Fibroblast of skin of right quadriceps (primary cell): Measurements from ENCODE around the gene TNF.
"Not testable (repeated sequence)": the region's sequence is repeated elsewhere in the genome, so short reads cannot be mapped to it uniquely, and the experiment has no call there.

Experiments used
- DNase-seq: peaks from one replicate; pipeline ENCODE4 v3.0.0-alpha.2; 2013

The TNF gene

DNA sequence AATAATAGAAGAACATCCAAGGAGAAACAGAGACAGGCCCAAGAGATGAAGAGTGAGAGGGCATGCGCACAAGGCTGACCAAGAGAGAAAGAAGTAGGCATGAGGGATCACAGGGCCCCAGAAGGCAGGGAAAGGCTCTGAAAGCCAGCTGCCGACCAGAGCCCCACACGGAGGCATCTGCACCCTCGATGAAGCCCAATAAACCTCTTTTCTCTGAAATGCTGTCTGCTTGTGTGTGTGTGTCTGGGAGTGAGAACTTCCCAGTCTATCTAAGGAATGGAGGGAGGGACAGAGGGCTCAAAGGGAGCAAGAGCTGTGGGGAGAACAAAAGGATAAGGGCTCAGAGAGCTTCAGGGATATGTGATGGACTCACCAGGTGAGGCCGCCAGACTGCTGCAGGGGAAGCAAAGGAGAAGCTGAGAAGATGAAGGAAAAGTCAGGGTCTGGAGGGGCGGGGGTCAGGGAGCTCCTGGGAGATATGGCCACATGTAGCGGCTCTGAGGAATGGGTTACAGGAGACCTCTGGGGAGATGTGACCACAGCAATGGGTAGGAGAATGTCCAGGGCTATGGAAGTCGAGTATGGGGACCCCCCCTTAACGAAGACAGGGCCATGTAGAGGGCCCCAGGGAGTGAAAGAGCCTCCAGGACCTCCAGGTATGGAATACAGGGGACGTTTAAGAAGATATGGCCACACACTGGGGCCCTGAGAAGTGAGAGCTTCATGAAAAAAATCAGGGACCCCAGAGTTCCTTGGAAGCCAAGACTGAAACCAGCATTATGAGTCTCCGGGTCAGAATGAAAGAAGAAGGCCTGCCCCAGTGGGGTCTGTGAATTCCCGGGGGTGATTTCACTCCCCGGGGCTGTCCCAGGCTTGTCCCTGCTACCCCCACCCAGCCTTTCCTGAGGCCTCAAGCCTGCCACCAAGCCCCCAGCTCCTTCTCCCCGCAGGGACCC lies 981 bp upstream of the TNF start:
- DNase-seq, result no peak

GRCh38 chr6:31575952-31576685 lies 754 bp downstream of the TNF start:
- DNase-seq, result no peak

DNA sequence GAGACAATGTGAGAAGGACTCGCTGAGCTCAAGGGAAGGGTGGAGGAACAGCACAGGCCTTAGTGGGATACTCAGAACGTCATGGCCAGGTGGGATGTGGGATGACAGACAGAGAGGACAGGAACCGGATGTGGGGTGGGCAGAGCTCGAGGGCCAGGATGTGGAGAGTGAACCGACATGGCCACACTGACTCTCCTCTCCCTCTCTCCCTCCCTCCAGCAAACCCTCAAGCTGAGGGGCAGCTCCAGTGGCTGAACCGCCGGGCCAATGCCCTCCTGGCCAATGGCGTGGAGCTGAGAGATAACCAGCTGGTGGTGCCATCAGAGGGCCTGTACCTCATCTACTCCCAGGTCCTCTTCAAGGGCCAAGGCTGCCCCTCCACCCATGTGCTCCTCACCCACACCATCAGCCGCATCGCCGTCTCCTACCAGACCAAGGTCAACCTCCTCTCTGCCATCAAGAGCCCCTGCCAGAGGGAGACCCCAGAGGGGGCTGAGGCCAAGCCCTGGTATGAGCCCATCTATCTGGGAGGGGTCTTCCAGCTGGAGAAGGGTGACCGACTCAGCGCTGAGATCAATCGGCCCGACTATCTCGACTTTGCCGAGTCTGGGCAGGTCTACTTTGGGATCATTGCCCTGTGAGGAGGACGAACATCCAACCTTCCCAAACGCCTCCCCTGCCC lies 1.7 kb downstream of the TNF start:
- no peak for DNase-seq

GRCh38 chr6:31577579-31577966 lies 2.2 kb downstream of the TNF start:
- DNase-seq, result no peak

DNA sequence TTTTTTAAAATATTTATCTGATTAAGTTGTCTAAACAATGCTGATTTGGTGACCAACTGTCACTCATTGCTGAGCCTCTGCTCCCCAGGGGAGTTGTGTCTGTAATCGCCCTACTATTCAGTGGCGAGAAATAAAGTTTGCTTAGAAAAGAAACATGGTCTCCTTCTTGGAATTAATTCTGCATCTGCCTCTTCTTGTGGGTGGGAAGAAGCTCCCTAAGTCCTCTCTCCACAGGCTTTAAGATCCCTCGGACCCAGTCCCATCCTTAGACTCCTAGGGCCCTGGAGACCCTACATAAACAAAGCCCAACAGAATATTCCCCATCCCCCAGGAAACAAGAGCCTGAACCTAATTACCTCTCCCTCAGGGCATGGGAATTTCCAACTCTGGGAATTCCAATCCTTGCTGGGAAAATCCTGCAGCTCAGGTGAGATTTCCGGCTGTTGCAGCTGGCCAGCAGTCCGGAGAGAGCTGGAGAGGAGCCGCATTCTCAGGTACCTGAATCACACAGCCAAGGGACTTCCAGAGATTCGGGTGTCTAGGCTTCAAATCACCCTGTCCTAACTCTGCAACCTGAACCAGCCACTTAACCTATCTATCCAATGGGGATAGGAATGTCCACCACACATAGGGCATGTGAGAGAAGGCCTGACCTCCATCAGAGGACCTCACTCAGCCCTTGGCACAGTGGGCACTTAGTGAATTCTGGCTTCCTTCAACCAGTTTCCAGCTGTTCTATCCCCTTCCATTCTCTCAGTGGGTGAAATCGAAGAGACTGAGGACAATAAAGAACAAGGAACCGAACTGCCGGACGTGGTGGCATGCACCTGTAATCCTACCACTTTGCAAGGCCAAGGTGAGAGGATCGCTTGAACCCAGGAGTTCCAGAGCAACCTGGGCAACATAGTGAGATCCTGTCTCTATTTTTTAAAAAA lies 3.1 kb downstream of the TNF start:
- DNase-seq, result no peak

DNA sequence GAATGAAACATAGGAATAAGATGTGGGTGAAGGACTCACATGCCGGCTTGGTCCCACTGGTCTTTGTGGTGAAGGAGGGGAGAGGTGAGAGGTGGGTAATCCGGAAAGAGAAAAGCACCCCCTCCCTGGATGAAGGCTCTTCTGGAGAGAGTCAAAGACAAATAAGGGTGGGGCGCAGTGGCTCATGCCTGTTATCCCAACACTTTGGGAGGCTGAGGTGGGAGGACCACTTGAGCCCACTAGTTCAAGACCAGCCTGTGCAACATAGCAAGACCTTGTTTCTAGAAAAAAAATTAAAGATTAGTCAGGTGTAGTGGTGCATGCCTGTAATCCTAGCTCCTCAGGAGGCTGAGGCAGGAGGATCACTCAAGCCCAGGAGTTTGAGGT lies 3.7 kb downstream of the TNF start:
- DNase-seq, result no peak

DNA sequence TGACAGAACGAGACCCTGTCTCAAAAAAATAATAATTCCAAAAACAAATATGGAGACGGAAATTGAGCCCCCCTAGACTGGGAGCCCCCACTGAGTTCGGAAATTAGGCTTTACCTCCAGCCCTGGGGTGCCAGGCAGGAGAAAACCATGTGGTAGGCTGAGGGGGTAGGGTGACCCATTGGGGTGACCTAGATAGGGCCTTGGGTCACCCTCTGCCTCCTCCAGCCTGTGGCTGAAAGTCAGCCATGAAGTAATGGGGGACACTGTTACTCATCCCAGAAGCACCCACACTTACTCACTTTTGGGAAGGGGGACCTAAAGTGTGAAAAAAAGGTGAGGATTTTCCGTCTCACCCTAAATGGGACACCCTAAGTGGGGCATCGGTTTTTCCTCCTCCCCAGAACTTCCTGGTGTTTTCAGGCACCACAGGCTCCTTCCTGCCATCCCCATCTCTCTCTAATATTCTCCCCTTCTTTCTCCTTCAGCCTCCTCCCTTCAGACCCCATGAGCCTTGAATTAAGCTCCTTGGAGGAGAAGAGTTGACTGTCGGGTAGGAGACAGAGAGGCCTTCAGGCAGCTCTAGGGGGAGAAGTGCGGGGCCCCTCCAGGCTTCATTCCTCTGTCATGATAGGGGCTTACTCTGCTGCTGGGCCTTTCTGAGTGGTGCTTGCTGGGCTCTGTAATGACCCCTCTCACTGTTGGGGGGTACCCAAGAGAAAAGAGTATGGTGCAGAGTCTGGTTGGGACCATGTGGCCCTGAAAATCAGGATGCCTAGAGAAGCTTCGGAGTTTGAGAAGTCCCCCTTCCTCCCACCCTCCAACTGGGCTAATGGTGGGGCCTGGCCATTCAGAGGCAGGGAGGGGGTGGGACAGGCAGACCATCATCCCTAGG lies 4.4 kb downstream of the TNF start:
- DNase-seq, result no peak

- DNase-seq, result no peak
These were observed 5.0 kb downstream of the TNF start for GRCh38 chr6:31580438-31580740.

- peak; percentile 81 for DNase-seq
These were observed 5.6 kb downstream of the TNF start for GRCh38 chr6:31580807-31581433.

DNA sequence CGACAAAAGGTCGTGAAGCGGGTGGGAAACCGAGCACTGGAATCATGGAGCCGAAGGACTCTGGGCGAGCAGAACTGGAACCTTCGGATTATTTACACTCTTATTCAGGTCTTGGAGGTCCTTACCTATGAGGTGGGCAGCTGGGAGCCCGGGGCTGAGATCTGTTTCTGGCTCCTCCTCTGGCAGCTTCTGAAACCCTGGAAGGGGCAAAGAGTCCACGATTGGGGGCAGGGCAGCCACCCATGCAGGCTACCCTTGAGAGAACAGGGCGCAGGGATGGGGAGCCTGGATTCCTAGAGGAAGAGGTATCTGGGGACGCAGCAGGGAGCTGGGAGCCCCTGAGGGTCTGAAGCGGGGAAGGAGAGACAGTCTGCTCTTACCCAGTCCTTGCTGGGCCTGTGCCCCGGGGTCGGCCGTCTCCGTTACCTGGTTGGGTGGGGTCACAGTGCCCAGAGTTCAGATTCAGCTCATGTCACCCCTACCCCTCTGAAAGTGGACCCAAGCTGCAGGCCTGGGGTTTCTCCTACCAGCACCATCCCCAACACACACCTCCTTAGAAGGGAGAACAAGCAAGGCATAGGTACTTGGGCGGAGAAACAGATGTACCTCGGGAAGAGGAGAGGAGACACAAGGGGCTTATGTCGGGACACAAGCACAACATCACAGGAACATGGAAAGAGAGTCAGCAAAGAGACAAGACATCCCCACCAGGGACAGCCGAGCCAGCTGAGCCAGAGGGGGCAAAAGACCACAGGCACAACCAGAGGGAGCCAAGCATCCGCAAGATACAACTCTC lies 6.3 kb downstream of the TNF start:
- DNase-seq, result no peak

DNA sequence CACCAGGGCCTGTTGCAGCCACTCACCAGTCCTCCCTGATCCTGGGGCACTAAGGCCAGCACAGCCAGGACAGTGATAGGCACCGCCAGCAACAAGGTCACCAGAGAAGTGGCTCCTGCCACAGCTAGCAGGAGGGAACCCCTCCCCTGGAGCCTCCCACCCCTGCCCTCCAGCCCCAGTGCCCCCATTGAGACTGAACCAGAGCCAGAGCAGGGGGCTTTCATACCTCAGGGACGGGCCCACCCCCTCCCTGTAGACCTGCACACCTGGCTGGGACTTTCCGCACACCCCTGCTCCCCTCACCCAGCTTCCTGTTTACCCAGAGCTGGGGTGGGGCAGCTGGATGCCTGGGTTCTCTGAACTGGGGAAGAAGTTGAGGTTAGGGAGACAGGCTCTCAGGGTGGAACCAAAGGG lies 6.9 kb downstream of the TNF start, which contains the start of gene LTB:
Gene LTB (minus strand): TSS at position 195 of the 414 bp plus-strand sequence. CDS start 7 bp downstream, at position 188.
- no peak for DNase-seq

GRCh38 chr6:31585491-31585890 lies 10.1 kb downstream of the TNF start:
- DNase-seq, result no peak

- no peak for DNase-seq
These were observed 10.6 kb downstream of the TNF start, which contains the start of gene LST1 for GRCh38 chr6:31586008-31586407. Gene LST1, plus strand, starts transcription at chr6:31586277. Its CDS starts 1,023 bp downstream, at chr6:31587300.

DNA sequence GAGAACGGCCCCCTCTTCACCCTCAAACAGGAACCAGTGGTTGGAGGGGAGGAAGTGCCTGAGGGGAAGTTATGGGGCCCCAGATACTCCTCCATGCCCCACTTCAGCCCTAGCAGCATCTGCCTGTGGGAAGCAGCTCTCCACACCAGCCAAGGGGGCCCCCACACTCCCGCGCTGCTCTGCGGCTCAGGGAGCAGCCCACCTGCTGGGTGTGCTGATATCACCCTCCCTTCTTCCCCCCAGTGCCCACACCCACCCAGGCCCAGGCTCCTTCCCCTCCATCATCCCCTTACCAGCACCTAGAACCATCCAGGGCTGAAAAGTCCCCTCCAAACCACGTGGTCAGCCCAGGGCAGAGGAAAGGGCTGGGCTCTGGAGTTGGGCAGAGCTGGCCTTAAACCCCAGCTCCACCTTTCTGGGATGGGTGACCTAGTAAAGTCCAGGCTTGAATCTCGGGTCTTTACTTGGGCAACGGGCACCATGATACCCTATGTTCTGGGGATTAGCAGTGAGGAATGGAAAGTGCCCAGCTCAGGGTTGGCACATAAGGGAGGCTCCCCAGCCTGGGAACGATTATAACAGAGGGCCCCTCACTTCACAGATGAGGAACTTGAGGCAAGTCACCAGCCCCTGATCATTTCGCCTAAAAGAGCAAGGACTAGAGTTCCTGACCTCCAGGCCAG lies 11.4 kb downstream of the TNF start:
- no peak for DNase-seq

GRCh38 chr6:31587791-31588777 lies 12.7 kb downstream of the TNF start:
- no peak for DNase-seq

DNA sequence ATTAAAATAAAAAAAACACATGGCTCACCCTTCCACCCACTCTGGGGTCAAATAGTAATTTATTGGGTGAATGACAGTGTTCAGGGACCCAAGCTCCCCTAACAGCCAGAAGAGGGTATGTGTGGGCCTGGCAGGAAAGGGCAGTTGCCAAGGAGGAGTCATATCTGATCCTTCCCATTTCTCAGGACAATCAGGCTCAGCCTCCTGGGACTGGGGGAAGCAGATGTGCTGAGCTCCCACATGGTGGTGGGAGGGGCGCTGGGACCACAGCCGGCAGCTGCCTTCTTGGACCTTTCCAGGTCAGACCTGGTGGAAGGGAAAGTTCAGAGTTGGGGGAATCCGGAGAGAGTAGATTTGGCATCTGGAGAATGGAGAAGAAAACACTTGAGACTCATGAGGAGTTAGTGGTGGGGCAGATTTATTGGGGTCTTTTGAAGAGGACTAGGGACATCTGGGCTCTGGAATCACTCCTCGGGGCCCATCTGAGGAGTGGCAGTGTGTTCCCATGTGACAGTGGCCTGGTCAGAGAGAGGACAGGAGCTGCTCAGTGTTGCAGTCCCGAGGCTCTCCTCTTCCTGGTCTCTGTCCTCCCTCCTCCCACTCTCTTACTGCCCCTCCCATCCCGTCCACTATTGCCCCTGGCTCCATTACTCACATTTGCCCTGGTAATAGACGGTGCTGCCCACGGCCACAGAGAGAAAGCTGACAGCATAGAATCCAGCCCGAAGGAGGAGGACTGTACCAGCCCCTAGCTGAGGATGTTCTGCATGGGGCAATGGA lies 13.7 kb downstream of the TNF start:
- no peak for DNase-seq

DNA sequence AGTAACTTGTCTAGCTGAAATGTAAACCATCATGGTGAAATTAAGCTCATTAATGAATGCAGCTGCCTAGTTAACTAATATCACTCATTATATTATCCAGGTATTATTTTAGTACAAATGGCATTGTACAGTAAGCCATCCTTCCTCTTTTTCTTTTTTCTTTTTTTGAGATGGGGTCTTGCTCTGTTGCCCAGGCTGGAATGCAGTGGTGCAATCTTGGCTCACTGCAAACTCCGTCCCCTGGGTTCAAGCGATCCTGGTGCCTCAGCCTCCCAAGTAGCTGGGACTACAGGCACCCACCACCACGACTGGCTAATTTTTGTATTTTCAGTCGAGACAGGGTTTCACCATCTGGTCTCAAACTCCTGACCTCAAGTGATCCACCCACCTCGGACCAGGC lies 15.3 kb downstream of the TNF start:
- DNase-seq, result not testable (repeated sequence)
